GM23338 (cell line): Measurements from ENCODE around the gene FZD4. TPM values are rescaled to one million over a fixed set of nuclear protein-coding genes. Genes with fewer than 3 reads are reported as not detected.

Experiments
- ATAC-seq: fragments of 200-7000 bp; cut with Tn5 transposase; 3 replicates; pipeline ENCODE4 v1.9.1; 2020
- DNase-seq: peaks from one replicate; pipeline ENCODE4 v3.0.0-alpha.2; 2015; ENCODE audit warnings: low spot score
- H2AFZ ChIP-seq: fragments of 200-600 bp; sonication (generic); 2 replicates; pipeline ENCODE4 v1.8.0; 2016; ENCODE audit warnings: antibody characterized with exemption, mild to moderate bottlenecking, moderate library complexity
- H3F3A ChIP-seq: fragments of 200-600 bp; sonication (generic); replicated peaks from 2 replicates; pipeline ENCODE4 v1.8.0; 2017; ENCODE audit warnings: antibody characterized with exemption, mixed run types, low read depth
- H3K27ac ChIP-seq: fragments of 200-600 bp; sonication (generic); 2 replicates; pipeline ENCODE4 v1.6.1; 2016; ENCODE audit warnings: low read depth
- H3K27me3 ChIP-seq: fragments of 200-600 bp; sonication (generic); 2 replicates; pipeline ENCODE4 v1.8.0; 2016; ENCODE audit warnings: mild to moderate bottlenecking, mixed run types, moderate library complexity; ENCODE audit not compliant: insufficient read depth
- H3K36me3 ChIP-seq: fragments of 200-600 bp; sonication (generic); 2 replicates; pipeline ENCODE4 v1.8.0; 2016; ENCODE audit warnings: mild to moderate bottlenecking; ENCODE audit not compliant: insufficient read depth
- H3K4me1 ChIP-seq: fragments of 200-600 bp; sonication (generic); 2 replicates; pipeline ENCODE4 v1.8.0; 2016; ENCODE audit warnings: mild to moderate bottlenecking, moderate library complexity; ENCODE audit not compliant: insufficient read depth
- H3K4me2 ChIP-seq: fragments of 200-600 bp; sonication (generic); 2 replicates; pipeline ENCODE4 v1.7.1; 2017; ENCODE audit warnings: mixed run types
- H3K4me3 ChIP-seq: fragments of 200-600 bp; sonication (generic); 2 replicates; pipeline ENCODE4 v1.6.1; 2016; ENCODE audit warnings: mixed run types
- H3K79me2 ChIP-seq: fragments of 200-600 bp; sonication (generic); replicated peaks from 2 replicates; pipeline ENCODE4 v1.8.0; 2017; ENCODE audit warnings: mild to moderate bottlenecking; ENCODE audit not compliant: insufficient read depth
- H3K9me2 ChIP-seq: fragments of 200-600 bp; sonication (generic); 2 replicates; pipeline ENCODE4 v1.8.0; 2017; ENCODE audit not compliant: insufficient read depth
- H4K20me1 ChIP-seq: fragments of 200-600 bp; sonication (generic); replicated peaks from 2 replicates; pipeline ENCODE4 v1.8.0; 2017; ENCODE audit warnings: mild to moderate bottlenecking; ENCODE audit not compliant: insufficient read depth
- H3K27ac Mint-ChIP-seq: 2 replicates; pipeline ENCODE4 v1.8.0; 2020; ENCODE audit warnings: inconsistent platforms, mild to moderate bottlenecking, moderate library complexity, mixed read lengths
- H3K27me3 Mint-ChIP-seq: 3 replicates; pipeline ENCODE4 v1.8.0; 2022; ENCODE audit warnings: low read depth, mild to moderate bottlenecking, moderate library complexity, mixed read lengths, inconsistent platforms; ENCODE audit not compliant: insufficient read depth, poor library complexity
- H3K36me3 Mint-ChIP-seq: 3 replicates; pipeline ENCODE4 v1.8.0; 2021; ENCODE audit warnings: low read depth, mild to moderate bottlenecking, inconsistent platforms, moderate library complexity, mixed read lengths
- H3K4me1 Mint-ChIP-seq: 3 replicates; pipeline ENCODE4 v1.8.0; 2020; ENCODE audit warnings: mild to moderate bottlenecking, inconsistent platforms, mixed read lengths
- H3K4me3 Mint-ChIP-seq: 3 replicates; pipeline ENCODE4 v1.8.0; 2021; ENCODE audit warnings: moderate library complexity, mild to moderate bottlenecking, inconsistent platforms, mixed read lengths
- H3K9me3 Mint-ChIP-seq: 3 replicates; pipeline ENCODE4 v1.8.0; 2020; ENCODE audit warnings: moderate library complexity, mild to moderate bottlenecking, inconsistent platforms, mixed read lengths
- CREB1 ChIP-seq: fragments of 250-450 bp; sonication (Bioruptor Pico); IDR thresholded peaks from 2 replicates; pipeline ENCODE4 v1.5.0; 2020; ENCODE audit warnings: low read depth, mild to moderate bottlenecking, moderate library complexity
- EZH2 ChIP-seq: fragments of 200-600 bp; sonication (generic); IDR thresholded peaks from one replicate; pipeline ENCODE4 v1.8.0; 2017; ENCODE audit warnings: antibody characterized with exemption, mild to moderate bottlenecking, low read depth; ENCODE audit not compliant: unreplicated experiment
- EZH2phosphoT487 ChIP-seq: fragments of 200-600 bp; sonication (generic); IDR thresholded peaks from one replicate; pipeline ENCODE4 v1.8.1; 2018; ENCODE audit warnings: antibody characterized with exemption; ENCODE audit not compliant: unreplicated experiment
- JUNB ChIP-seq: IDR thresholded peaks from one replicate; pipeline ENCODE4 v1.6.1; 2016; ENCODE audit warnings: antibody characterized with exemption; ENCODE audit not compliant: unreplicated experiment
- NANOG ChIP-seq: IDR thresholded peaks from 2 replicates; pipeline ENCODE4 v1.6.1; 2016; ENCODE audit warnings: antibody characterized with exemption, borderline replicate concordance
- POLR2AphosphoS5 ChIP-seq: IDR thresholded peaks from 2 replicates; pipeline ENCODE4 v1.6.1; 2016; ENCODE audit warnings: antibody characterized with exemption, low read depth
- STAT1 ChIP-seq: IDR thresholded peaks from one replicate; pipeline ENCODE4 v1.6.1; 2016; ENCODE audit warnings: antibody characterized with exemption; ENCODE audit not compliant: unreplicated experiment
- ZNF114 ChIP-seq: fragments of 250-450 bp; sonication (Bioruptor Pico); IDR thresholded peaks from 2 replicates; pipeline ENCODE4 v1.5.0; 2020; ENCODE audit warnings: mild to moderate bottlenecking, moderate library complexity
- ZNF331 ChIP-seq: fragments of 250-450 bp; sonication (Bioruptor Pico); IDR thresholded peaks from 2 replicates; pipeline ENCODE4 v1.5.0; 2020; ENCODE audit warnings: low read depth, mild to moderate bottlenecking, moderate library complexity
- polyA plus RNA-seq: library from polyadenylated mRNA; unstranded; fragments of >200 nt; fragmentation: Nextera tagmentation; extraction: Ambion mirVana; gene quantifications from 2 replicates; pipeline ENCODE4 v1.2.1, GENCODE V29; 2016
- total RNA-seq: library from RNA; depleted of rRNA; stranded (reverse); fragments of >200 nt; shearing (Covaris generic); gene quantifications from 2 replicates; pipeline ENCODE4 v1.2.3, GENCODE V29; 2014
- TF ChIP-seq, protein P1 (sequence below): fragments of 250-450 bp; sonication (Bioruptor Pico); IDR thresholded peaks from 2 replicates; pipeline ENCODE4 v1.5.0; 2020; ENCODE audit warnings: mild to moderate bottlenecking, moderate library complexity
- TF ChIP-seq, protein P2 (sequence below): IDR thresholded peaks from 2 replicates; pipeline ENCODE4 v1.6.1; 2016; ENCODE audit warnings: antibody characterized with exemption
- TF ChIP-seq, protein P3 (sequence below): IDR thresholded peaks from one replicate; pipeline ENCODE4 v1.6.1; 2018; ENCODE audit warnings: antibody characterized with exemption; ENCODE audit not compliant: unreplicated experiment
- TF ChIP-seq, protein P4 (sequence below), 2 experiments: fragments of 200-600 bp in 1 of 2; sonication (generic) in 1 of 2; conservative IDR thresholded peaks; 2 replicates each; pipeline versions ENCODE4 v1.5.1 to v1.6.1; 2016 to 2017; ENCODE audit warnings: antibody characterized with exemption in 2 of 2, low read depth in 2 of 2, mild to moderate bottlenecking in 2 of 2, moderate library complexity in 1 of 2

Gene FZD4
- total and polyA plus RNA-seq, 2 experiments from 2014 or later: 1.4 to 8.9 TPM

DNA sequence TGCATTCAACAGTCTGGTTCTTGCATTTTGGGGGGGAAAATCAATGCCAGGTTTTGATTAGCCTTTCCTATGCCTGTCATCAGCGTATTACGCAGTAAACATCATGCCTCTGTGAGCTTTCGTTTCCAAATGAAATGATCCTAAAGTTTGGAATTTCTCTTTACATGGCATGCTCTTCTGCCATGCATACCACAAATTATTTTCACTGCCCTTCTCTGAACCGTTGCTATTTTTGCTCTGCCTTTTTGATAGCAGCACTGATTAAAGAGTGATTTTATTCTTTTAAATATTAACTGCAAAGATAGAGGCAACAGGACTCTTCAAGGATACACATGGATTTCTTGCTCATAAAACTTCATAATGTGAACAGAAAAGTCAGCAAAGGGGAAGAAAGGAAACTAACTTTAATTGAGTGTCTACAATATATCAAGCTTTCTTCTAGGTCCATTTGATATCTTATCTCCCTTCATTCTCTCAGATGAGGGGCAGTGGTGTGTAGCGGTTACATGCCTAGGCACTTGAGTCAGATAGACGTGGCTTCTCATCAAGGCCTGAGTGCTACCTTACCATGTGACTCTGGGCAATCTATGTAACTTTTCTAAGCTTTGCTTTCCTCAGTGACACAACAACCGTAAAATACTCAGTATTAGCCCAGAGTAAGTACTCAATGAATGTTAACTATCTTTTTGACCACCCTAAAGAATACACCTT lies 25.0 kb upstream of the FZD4 start:
- H3K27me3 ChIP-seq: no peaks in the 10 kb centered on the region
- ATAC-seq (no peak), DNase-seq (no peak)
- no peaks in the 10 kb centered on the region for H3K36me3 ChIP-seq
- H3K79me2 ChIP-seq: no peaks in the 10 kb centered on the region
- H3K4me3 ChIP-seq: no peak overlapping the region
- no peak overlapping the region for H3K4me2 ChIP-seq
- Mint-ChIP-seq H3K27ac (no peak overlapping the region), H3K9me3 (no peaks in the 10 kb centered on the region), H3K4me3 (no peak overlapping the region), H3K4me1 (no peaks in the 10 kb centered on the region), H3K27me3 (no peaks in the 10 kb centered on the region), H3K36me3 (no peaks in the 10 kb centered on the region)
- no peaks in the 10 kb centered on the region for H4K20me1 ChIP-seq
- H3F3A ChIP-seq: no peaks in the 10 kb centered on the region
- TF ChIP-seq STAT1: no peak
- no peak for TF ChIP-seq JUNB
- TF ChIP-seq ZNF114 (CRISPR knock-in tag): no peak
- TF ChIP-seq, protein P1, sequence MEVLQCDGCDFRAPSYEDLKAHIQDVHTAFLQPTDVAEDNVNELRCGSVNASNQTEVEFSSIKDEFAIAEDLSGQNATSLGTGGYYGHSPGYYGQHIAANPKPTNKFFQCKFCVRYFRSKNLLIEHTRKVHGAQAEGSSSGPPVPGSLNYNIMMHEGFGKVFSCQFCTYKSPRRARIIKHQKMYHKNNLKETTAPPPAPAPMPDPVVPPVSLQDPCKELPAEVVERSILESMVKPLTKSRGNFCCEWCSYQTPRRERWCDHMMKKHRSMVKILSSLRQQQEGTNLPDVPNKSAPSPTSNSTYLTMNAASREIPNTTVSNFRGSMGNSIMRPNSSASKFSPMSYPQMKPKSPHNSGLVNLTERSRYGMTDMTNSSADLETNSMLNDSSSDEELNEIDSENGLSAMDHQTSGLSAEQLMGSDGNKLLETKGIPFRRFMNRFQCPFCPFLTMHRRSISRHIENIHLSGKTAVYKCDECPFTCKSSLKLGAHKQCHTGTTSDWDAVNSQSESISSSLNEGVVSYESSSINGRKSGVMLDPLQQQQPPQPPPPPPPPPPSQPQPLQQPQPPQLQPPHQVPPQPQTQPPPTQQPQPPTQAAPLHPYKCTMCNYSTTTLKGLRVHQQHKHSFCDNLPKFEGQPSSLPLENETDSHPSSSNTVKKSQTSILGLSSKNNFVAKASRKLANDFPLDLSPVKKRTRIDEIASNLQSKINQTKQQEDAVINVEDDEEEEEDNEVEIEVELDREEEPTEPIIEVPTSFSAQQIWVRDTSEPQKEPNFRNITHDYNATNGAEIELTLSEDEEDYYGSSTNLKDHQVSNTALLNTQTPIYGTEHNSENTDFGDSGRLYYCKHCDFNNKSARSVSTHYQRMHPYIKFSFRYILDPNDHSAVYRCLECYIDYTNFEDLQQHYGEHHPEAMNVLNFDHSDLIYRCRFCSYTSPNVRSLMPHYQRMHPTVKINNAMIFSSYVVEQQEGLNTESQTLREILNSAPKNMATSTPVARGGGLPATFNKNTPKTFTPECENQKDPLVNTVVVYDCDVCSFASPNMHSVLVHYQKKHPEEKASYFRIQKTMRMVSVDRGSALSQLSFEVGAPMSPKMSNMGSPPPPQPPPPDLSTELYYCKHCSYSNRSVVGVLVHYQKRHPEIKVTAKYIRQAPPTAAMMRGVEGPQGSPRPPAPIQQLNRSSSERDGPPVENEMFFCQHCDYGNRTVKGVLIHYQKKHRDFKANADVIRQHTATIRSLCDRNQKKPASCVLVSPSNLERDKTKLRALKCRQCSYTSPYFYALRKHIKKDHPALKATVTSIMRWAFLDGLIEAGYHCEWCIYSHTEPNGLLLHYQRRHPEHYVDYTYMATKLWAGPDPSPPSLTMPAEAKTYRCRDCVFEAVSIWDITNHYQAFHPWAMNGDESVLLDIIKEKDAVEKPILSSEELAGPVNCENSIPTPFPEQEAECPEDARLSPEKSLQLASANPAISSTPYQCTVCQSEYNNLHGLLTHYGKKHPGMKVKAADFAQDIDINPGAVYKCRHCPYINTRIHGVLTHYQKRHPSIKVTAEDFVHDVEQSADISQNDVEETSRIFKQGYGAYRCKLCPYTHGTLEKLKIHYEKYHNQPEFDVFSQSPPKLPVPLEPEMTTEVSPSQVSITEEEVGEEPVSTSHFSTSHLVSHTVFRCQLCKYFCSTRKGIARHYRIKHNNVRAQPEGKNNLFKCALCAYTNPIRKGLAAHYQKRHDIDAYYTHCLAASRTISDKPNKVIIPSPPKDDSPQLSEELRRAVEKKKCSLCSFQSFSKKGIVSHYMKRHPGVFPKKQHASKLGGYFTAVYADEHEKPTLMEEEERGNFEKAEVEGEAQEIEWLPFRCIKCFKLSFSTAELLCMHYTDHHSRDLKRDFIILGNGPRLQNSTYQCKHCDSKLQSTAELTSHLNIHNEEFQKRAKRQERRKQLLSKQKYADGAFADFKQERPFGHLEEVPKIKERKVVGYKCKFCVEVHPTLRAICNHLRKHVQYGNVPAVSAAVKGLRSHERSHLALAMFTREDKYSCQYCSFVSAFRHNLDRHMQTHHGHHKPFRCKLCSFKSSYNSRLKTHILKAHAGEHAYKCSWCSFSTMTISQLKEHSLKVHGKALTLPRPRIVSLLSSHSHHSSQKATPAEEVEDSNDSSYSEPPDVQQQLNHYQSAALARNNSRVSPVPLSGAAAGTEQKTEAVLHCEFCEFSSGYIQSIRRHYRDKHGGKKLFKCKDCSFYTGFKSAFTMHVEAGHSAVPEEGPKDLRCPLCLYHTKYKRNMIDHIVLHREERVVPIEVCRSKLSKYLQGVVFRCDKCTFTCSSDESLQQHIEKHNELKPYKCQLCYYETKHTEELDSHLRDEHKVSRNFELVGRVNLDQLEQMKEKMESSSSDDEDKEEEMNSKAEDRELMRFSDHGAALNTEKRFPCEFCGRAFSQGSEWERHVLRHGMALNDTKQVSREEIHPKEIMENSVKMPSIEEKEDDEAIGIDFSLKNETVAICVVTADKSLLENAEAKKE (CRISPR knock-in tag): no peak
- TF ChIP-seq, protein P2, sequence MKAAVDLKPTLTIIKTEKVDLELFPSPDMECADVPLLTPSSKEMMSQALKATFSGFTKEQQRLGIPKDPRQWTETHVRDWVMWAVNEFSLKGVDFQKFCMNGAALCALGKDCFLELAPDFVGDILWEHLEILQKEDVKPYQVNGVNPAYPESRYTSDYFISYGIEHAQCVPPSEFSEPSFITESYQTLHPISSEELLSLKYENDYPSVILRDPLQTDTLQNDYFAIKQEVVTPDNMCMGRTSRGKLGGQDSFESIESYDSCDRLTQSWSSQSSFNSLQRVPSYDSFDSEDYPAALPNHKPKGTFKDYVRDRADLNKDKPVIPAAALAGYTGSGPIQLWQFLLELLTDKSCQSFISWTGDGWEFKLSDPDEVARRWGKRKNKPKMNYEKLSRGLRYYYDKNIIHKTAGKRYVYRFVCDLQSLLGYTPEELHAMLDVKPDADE: no peak
- TF ChIP-seq, protein P3, sequence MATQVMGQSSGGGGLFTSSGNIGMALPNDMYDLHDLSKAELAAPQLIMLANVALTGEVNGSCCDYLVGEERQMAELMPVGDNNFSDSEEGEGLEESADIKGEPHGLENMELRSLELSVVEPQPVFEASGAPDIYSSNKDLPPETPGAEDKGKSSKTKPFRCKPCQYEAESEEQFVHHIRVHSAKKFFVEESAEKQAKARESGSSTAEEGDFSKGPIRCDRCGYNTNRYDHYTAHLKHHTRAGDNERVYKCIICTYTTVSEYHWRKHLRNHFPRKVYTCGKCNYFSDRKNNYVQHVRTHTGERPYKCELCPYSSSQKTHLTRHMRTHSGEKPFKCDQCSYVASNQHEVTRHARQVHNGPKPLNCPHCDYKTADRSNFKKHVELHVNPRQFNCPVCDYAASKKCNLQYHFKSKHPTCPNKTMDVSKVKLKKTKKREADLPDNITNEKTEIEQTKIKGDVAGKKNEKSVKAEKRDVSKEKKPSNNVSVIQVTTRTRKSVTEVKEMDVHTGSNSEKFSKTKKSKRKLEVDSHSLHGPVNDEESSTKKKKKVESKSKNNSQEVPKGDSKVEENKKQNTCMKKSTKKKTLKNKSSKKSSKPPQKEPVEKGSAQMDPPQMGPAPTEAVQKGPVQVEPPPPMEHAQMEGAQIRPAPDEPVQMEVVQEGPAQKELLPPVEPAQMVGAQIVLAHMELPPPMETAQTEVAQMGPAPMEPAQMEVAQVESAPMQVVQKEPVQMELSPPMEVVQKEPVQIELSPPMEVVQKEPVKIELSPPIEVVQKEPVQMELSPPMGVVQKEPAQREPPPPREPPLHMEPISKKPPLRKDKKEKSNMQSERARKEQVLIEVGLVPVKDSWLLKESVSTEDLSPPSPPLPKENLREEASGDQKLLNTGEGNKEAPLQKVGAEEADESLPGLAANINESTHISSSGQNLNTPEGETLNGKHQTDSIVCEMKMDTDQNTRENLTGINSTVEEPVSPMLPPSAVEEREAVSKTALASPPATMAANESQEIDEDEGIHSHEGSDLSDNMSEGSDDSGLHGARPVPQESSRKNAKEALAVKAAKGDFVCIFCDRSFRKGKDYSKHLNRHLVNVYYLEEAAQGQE: no peak
- TF ChIP-seq EZH2: no peak
- no peak for TF ChIP-seq ZNF331 (CRISPR knock-in tag)
- TF ChIP-seq CREB1 (CRISPR knock-in tag): no peak
- no peak for TF ChIP-seq NANOG
- no peak for TF ChIP-seq POLR2AphosphoS5
- no peak for TF ChIP-seq EZH2phosphoT487
- TF ChIP-seq, protein P4, sequence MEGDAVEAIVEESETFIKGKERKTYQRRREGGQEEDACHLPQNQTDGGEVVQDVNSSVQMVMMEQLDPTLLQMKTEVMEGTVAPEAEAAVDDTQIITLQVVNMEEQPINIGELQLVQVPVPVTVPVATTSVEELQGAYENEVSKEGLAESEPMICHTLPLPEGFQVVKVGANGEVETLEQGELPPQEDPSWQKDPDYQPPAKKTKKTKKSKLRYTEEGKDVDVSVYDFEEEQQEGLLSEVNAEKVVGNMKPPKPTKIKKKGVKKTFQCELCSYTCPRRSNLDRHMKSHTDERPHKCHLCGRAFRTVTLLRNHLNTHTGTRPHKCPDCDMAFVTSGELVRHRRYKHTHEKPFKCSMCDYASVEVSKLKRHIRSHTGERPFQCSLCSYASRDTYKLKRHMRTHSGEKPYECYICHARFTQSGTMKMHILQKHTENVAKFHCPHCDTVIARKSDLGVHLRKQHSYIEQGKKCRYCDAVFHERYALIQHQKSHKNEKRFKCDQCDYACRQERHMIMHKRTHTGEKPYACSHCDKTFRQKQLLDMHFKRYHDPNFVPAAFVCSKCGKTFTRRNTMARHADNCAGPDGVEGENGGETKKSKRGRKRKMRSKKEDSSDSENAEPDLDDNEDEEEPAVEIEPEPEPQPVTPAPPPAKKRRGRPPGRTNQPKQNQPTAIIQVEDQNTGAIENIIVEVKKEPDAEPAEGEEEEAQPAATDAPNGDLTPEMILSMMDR (conservative IDR thresholded peaks at IDR 0.05; ENCODE audit: low read depth in 2 of 2): no peak
- no peaks in the 10 kb centered on the region for H3K4me1 ChIP-seq
- no peaks in the 10 kb centered on the region for H3K9me2 ChIP-seq
- H2AFZ ChIP-seq: no peak overlapping the region
- no peak overlapping the region for H3K27ac ChIP-seq
